Omental fat pad (tissue), 4 donors: Measurements from ENCODE around the gene SPTBN1. TPM values are rescaled to one million over a fixed set of nuclear protein-coding genes. Genes with fewer than 3 reads are reported as not detected.

ENCODE experiments used
- ATAC-seq: fragments of 150-250 bp; one replicate; pipeline ENCODE4 v1.9.1; 2016; ENCODE audit warnings: mild to moderate bottlenecking, moderate library complexity; ENCODE audit not compliant: low FRiP score
- DNase-seq: peaks from one replicate; pipeline ENCODE4 v3.0.0-alpha.2; 2019; ENCODE audit warnings: low spot score
- CTCF ChIP-seq, 3 donors: fragments of 450-650 bp; IDR thresholded peaks; one replicate each; pipeline ENCODE4 v1.5.1; 2016 to 2017; ENCODE audit warnings: antibody characterized with exemption in 3 of 3, mild to moderate bottlenecking in 3 of 3, moderate library complexity in 2 of 3
- total RNA-seq, 4 donors: library from RNA; depleted of rRNA; stranded (reverse); fragments of >200 nt; gene quantifications; one replicate each; pipeline ENCODE4 v1.1.0, GENCODE V29; 2016

The SPTBN1 gene
- total RNA-seq, 4 donors from 2014 or later: 681 to 1,046 (median 964) TPM

GRCh38 chr2:54628957-54629356 lies 172.8 kb downstream of the SPTBN1 start:
- no peak for TF ChIP-seq CTCF (IDR thresholded peaks at IDR 0.05)
- DNase-seq (no peak), ATAC-seq (no peak)

GRCh38 chr2:54629390-54629789 lies 173.3 kb downstream of the SPTBN1 start:
- ATAC-seq: no peak

GRCh38 chr2:54629914-54630857 lies 174.1 kb downstream of the SPTBN1 start:
- DNase-seq: no peak
- TF ChIP-seq CTCF (IDR thresholded peaks at IDR 0.05): no peak
- peak; percentile 46 for ATAC-seq

More at GRCh38 chr2:54629390-54629789, 173.3 kb downstream of the SPTBN1 start:
- TF ChIP-seq CTCF (IDR thresholded peaks at IDR 0.05): no peak
- no peak for DNase-seq

GRCh38 chr2:54630858-54631497 lies 174.9 kb downstream of the SPTBN1 start:
- TF ChIP-seq CTCF (IDR thresholded peaks at IDR 0.05): no peak
- ATAC-seq: no peak
- no peak for DNase-seq

- ATAC-seq (no peak), DNase-seq (no peak)
- no peak for TF ChIP-seq CTCF (IDR thresholded peaks at IDR 0.05)
Observed at GRCh38 chr2:54631755-54632154, 175.6 kb downstream of the SPTBN1 start.

- ATAC-seq (no peak), DNase-seq (no peak)
- TF ChIP-seq CTCF (IDR thresholded peaks at IDR 0.05): no peak
Observed at GRCh38 chr2:54632733-54633692, 176.9 kb downstream of the SPTBN1 start.
